Progenitor cell of endocrine pancreas (in vitro differentiated cells): Measurements from ENCODE around the gene SPIRE1. TPM values are rescaled to one million over a fixed set of nuclear protein-coding genes. Genes with fewer than 3 reads are reported as not detected.
A peak's percentile ranks its signal among the peaks of the same experiment; 100 is the strongest.

Source experiments
- DNase-seq: peaks from one replicate; pipeline ENCODE4 v3.0.0; 2021; ENCODE audit warnings: low spot score; ENCODE audit not compliant: unreplicated experiment
- H3K27ac Mint-ChIP-seq: 2 replicates; pipeline ENCODE4 v1.8.0; 2021; ENCODE audit warnings: mild to moderate bottlenecking, moderate library complexity, mixed read lengths
- H3K27me3 Mint-ChIP-seq: 2 replicates; pipeline ENCODE4 v1.8.0; 2021; ENCODE audit warnings: mixed read lengths
- H3K36me3 Mint-ChIP-seq: 2 replicates; pipeline ENCODE4 v1.8.0; 2022; ENCODE audit warnings: mixed read lengths; ENCODE audit not compliant: insufficient read depth
- H3K4me1 Mint-ChIP-seq: 2 replicates; pipeline ENCODE4 v1.8.0; 2021; ENCODE audit warnings: low read depth, mixed read lengths
- H3K4me3 Mint-ChIP-seq: 2 replicates; pipeline ENCODE4 v1.8.0; 2021; ENCODE audit warnings: low read depth, mild to moderate bottlenecking, moderate library complexity, mixed read lengths
- H3K9me3 Mint-ChIP-seq: 2 replicates; pipeline ENCODE4 v1.8.0; 2021; ENCODE audit warnings: low read depth, mixed read lengths
- CTCF ChIP-seq: fragments of 200-600 bp; sonication (generic); IDR thresholded peaks from one replicate; pipeline ENCODE4 v1.5.0; 2021; ENCODE audit warnings: antibody characterized with exemption, mild to moderate bottlenecking; ENCODE audit not compliant: unreplicated experiment
- total RNA-seq: library from RNA; stranded (reverse); gene quantifications from 2 replicates; pipeline ENCODE4 v1.2.1, GENCODE V29; 2021

SPIRE1 gene
- total RNA-seq, 1 donor from 2014 or later: 24.6 TPM

GRCh38 chr18:12585218-12585617 is 72.7 kb downstream of the SPIRE1 start:
- H3K36me3 Mint-ChIP-seq: peaks cover 1% of the 10 kb centered on the region

GRCh38 chr18:12580630-12581342 is 77.1 kb downstream of the SPIRE1 start:
- peaks cover 2% of the 10 kb centered on the region for H3K36me3 Mint-ChIP-seq
- no peaks in the 10 kb centered on the region for H3K27me3 Mint-ChIP-seq
- no peaks in the 10 kb centered on the region for H3K9me3 Mint-ChIP-seq
- DNase-seq: no peak
- TF ChIP-seq CTCF: no peak
- H3K4me3 Mint-ChIP-seq: no peak overlapping the region
- peaks cover 2% of the 10 kb centered on the region for H3K4me1 Mint-ChIP-seq
- H3K27ac Mint-ChIP-seq: no peak overlapping the region

More at GRCh38 chr18:12585218-12585617, 72.7 kb downstream of the SPIRE1 start:
- no peak for TF ChIP-seq CTCF
- Mint-ChIP-seq H3K4me1 (peaks cover 5% of the 10 kb centered on the region), H3K27ac (no peak overlapping the region), H3K27me3 (no peaks in the 10 kb centered on the region), H3K4me3 (no peak overlapping the region), H3K9me3 (no peaks in the 10 kb centered on the region)
- DNase-seq: no peak

- TF ChIP-seq CTCF: no peak
- H3K4me3 Mint-ChIP-seq: no peak overlapping the region
- peaks cover 1% of the 10 kb centered on the region for H3K36me3 Mint-ChIP-seq
- peaks cover 4% of the 10 kb centered on the region for H3K4me1 Mint-ChIP-seq
- no peaks in the 10 kb centered on the region for H3K9me3 Mint-ChIP-seq
- no peak for DNase-seq
- H3K27me3 Mint-ChIP-seq: no peaks in the 10 kb centered on the region
- H3K27ac Mint-ChIP-seq: no peak overlapping the region
Observed at GRCh38 chr18:12579775-12580174, 78.1 kb downstream of the SPIRE1 start.

GRCh38 chr18:12577848-12578247 is 80.1 kb downstream of the SPIRE1 start:
- H3K4me1 Mint-ChIP-seq: peaks cover 10% of the 10 kb centered on the region
- H3K4me3 Mint-ChIP-seq: no peak overlapping the region
- no peak for TF ChIP-seq CTCF
- peaks cover 1% of the 10 kb centered on the region for H3K36me3 Mint-ChIP-seq
- no peak overlapping the region for H3K27ac Mint-ChIP-seq
- no peaks in the 10 kb centered on the region for H3K27me3 Mint-ChIP-seq
- no peaks in the 10 kb centered on the region for H3K9me3 Mint-ChIP-seq
- no peak for DNase-seq

GRCh38 chr18:12574494-12575185 is 83.3 kb downstream of the SPIRE1 start:
- no peak for TF ChIP-seq CTCF
- Mint-ChIP-seq H3K4me3 (no peak overlapping the region), H3K4me1 (peaks cover 11% of the 10 kb centered on the region), H3K9me3 (no peaks in the 10 kb centered on the region), H3K27me3 (no peaks in the 10 kb centered on the region), H3K36me3 (peaks cover 1% of the 10 kb centered on the region), H3K27ac (peak overlapping the region; percentile 8)
- DNase-seq: no peak
